ENCODE results near the gene SIL1. TPM values are rescaled to one million over a fixed set of nuclear protein-coding genes. Genes with fewer than 3 reads are reported as not detected.

The SIL1 gene
- total RNA-seq, 1 experiment from 2014 or later = 114 TPM

- TF ChIP-seq CTCF (IDR thresholded peaks at IDR 0.05; ENCODE audit: unreplicated experiment) = no peak
- BruUV-seq (replicated peaks) = no TSS peak
- no peak overlapping the region for H3K4me3 Mint-ChIP-seq (ENCODE audit: unreplicated experiment)
- ChIA-PET POLR2A (no interaction called here), CTCF (interaction anchor here (0.6 kb wide), 1 partner anchor 317 kb away, joined by 4 read pairs; no protein-coding TSS in a partner anchor)
- no peaks in the 10 kb centered on the region for H3K9me3 Mint-ChIP-seq (ENCODE audit: unreplicated experiment)
- H3K4me1 Mint-ChIP-seq (ENCODE audit: insufficient read depth, unreplicated experiment) = peaks cover 5% of the 10 kb centered on the region
- H3K27me3 Mint-ChIP-seq (ENCODE audit: insufficient read depth, unreplicated experiment) = no peaks in the 10 kb centered on the region
- DNase-seq (ENCODE audit: unreplicated experiment) = no peak
- peaks cover 26% of the 10 kb centered on the region for H3K36me3 Mint-ChIP-seq (ENCODE audit: insufficient read depth, unreplicated experiment)
- H3K27ac Mint-ChIP-seq (ENCODE audit: low read depth, unreplicated experiment) = no peak overlapping the region
- intact Hi-C loops (cut with micrococcal nuclease) = no loop called here
Observed at GRCh38 chr5:138960145-138960692, 237.9 kb downstream of the SIL1 start.

- TF ChIP-seq CTCF (IDR thresholded peaks at IDR 0.05; ENCODE audit: unreplicated experiment) = no peak
- no peak overlapping the region for H3K4me3 Mint-ChIP-seq (ENCODE audit: unreplicated experiment)
- H3K4me1 Mint-ChIP-seq (ENCODE audit: insufficient read depth, unreplicated experiment) = no peaks in the 10 kb centered on the region
- no peak overlapping the region for H3K27ac Mint-ChIP-seq (ENCODE audit: low read depth, unreplicated experiment)
- intact Hi-C loops (cut with micrococcal nuclease) = no loop called here
- peaks cover 21% of the 10 kb centered on the region for H3K36me3 Mint-ChIP-seq (ENCODE audit: insufficient read depth, unreplicated experiment)
- BruUV-seq (replicated peaks) = no TSS peak
- POLR2A ChIA-PET = interaction anchor here (0.7 kb wide), 1 partner anchor 314 kb away, joined by 3 read pairs; no protein-coding TSS in a partner anchor
- H3K27me3 Mint-ChIP-seq (ENCODE audit: insufficient read depth, unreplicated experiment) = no peaks in the 10 kb centered on the region
- H3K9me3 Mint-ChIP-seq (ENCODE audit: unreplicated experiment) = no peaks in the 10 kb centered on the region
- DNase-seq (ENCODE audit: unreplicated experiment) = no peak
- CTCF ChIA-PET = interaction anchor here (0.9 kb wide), 1 partner anchor 10 kb away, joined by 4 read pairs; no protein-coding TSS in a partner anchor
Observed at GRCh38 chr5:138956801-138957200, 241.4 kb downstream of the SIL1 start.

GRCh38 chr5:138955671-138956295, 242.4 kb downstream of the SIL1 start:
- no peaks in the 10 kb centered on the region for H3K4me1 Mint-ChIP-seq (ENCODE audit: insufficient read depth, unreplicated experiment)
- intact Hi-C loops (cut with micrococcal nuclease) = no loop called here

More at GRCh38 chr5:138955671-138956295, 242.4 kb downstream of the SIL1 start:
- ChIA-PET POLR2A (interaction anchor here (0.6 to 1.4 kb wide), 2 partner anchors 10 to 118 kb away, joined by 3 to 4 read pairs; no protein-coding TSS in a partner anchor), CTCF (interaction anchor here (1.0 to 1.4 kb wide), 2 partner anchors 30 to 377 kb away, joined by 4 to 6 read pairs; no protein-coding TSS in a partner anchor)
- H3K27me3 Mint-ChIP-seq (ENCODE audit: insufficient read depth, unreplicated experiment) = no peaks in the 10 kb centered on the region
- peaks cover 19% of the 10 kb centered on the region for H3K36me3 Mint-ChIP-seq (ENCODE audit: insufficient read depth, unreplicated experiment)
- H3K9me3 Mint-ChIP-seq (ENCODE audit: unreplicated experiment) = no peaks in the 10 kb centered on the region
- TF ChIP-seq CTCF (IDR thresholded peaks at IDR 0.05; ENCODE audit: unreplicated experiment) = no peak
- no TSS peak for BruUV-seq (replicated peaks)
- H3K4me3 Mint-ChIP-seq (ENCODE audit: unreplicated experiment) = no peak overlapping the region
- no peak overlapping the region for H3K27ac Mint-ChIP-seq (ENCODE audit: low read depth, unreplicated experiment)
- DNase-seq (ENCODE audit: unreplicated experiment) = no peak

Measured in MCF 10A (cell line).